ENCODE measurements around the gene PVALEF.

PVALEF gene

DNA sequence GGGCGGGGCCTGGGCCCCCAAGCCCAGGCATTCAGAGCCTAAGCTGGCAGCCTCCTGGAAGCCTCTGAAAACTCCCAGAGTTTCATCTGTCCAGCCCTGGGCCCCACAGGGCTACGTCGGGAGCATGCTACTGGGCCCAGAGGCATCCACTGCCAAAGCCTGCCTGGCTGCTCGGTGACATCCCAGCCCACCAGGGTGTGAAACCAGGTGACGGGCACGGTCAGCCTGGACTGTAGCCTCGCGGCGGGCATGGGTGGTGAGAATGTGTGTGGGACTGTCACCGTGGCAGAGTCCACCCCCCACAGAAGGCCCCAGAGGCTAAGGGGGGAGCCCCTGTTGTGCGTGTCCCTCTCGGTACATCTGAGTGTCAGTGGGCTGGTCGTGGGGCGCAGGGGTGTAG is 26.3 kb downstream of the PVALEF start:
- Histone ChIP-seq H3K79me1 (replicated peaks; ENCODE audit: low read length, poor library complexity, severe bottlenecking) (no peaks in the 10 kb centered on the region), H3K9ac (ENCODE audit: low read length) (no peak overlapping the region), H4K8ac (ENCODE audit: low read length) (no peak overlapping the region), H3K4me3 (ENCODE audit: insufficient read depth in 1 of 2, low read depth in 1 of 2, low read length in 2 of 2) (no peak overlapping the region), H2AK5ac (ENCODE audit: low read length, severe bottlenecking) (no peak overlapping the region), H2BK120ac (ENCODE audit: low read depth, low read length) (no peak overlapping the region), H3K14ac (ENCODE audit: low read length in 2 of 2) (no peak overlapping the region), H3K4me2 (ENCODE audit: low read length, poor library complexity, severe bottlenecking) (no peak overlapping the region), H3K9me3 (ENCODE audit: control insufficient read depth, low read length) (no peaks in the 10 kb centered on the region), H2BK15ac (ENCODE audit: low read depth, poor library complexity, severe bottlenecking) (no peak overlapping the region), H4K91ac (ENCODE audit: low read length) (no peak overlapping the region), H3K27ac (ENCODE audit: low read length, poor library complexity, severe bottlenecking) (no peak overlapping the region), H3K18ac (ENCODE audit: low read depth in 1 of 2, low read length in 2 of 2) (no peak overlapping the region), H3K4ac (ENCODE audit: low read depth in 1 of 2, low read length in 2 of 2) (no peak overlapping the region), H2AFZ (ENCODE audit: low read depth, low read length) (no peak overlapping the region), H2BK5ac (ENCODE audit: low read depth, low read length, poor library complexity, severe bottlenecking) (no peak overlapping the region), H2BK12ac (ENCODE audit: low read length in 2 of 2) (no peak overlapping the region), H3K23ac (ENCODE audit: low read length in 2 of 2) (no peak overlapping the region), H3K36me3 (ENCODE audit: control insufficient read depth in 1 of 2, insufficient read depth in 2 of 2, low read depth in 1 of 2, low read length in 2 of 2) (peaks cover 0 to 82% of the 10 kb centered on the region in 2 experiments), H3K4me1 (ENCODE audit: control insufficient read depth, insufficient read depth, low read depth, low read length) (peaks cover 15% of the 10 kb centered on the region), H3K27me3 (ENCODE audit: control insufficient read depth in 1 of 2, insufficient read depth in 1 of 2, low read length in 2 of 2) (no peaks in the 10 kb centered on the region)
- DNase-seq: no peak
- 98% methylated on average over 14 of the region's 14 CpGs for WGBS

DNA sequence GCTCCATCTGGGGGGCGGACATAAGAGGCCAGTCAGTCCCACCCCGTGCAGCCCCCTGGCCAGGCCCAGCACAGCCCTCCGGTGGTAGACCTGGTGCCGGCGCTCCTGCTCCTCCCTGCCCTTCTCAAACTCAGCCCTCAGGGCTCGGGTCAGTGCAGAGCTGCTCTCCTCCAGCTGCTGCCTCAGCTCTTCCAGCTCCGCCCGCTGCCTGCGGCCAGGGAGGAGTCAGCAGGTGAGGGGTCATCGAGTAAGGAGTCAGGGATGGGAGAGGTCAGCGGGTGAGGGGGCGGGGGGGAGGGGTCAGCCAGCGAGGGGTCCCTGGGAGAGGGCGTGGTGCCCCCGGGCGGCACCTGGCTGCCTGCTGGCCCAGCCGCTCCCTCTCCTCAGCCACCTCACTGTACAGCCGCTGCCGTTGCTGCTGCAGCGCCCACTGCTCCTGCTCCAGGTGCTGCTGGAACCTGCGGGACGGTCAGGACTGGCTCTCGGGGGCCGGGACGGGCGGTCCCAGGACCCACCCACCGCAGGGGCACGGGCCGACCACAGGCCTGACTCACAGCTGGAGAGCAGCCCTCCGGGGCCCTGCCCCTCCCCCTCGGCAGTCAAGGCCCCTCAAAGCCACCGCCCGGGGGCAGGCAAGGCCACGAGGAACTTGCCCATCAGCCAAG is 27.2 kb downstream of the PVALEF start:
- no peak overlapping the region for H3K4me3 ChIP-seq (ENCODE audit: insufficient read depth in 1 of 2, low read depth in 1 of 2, low read length in 2 of 2)

DNA sequence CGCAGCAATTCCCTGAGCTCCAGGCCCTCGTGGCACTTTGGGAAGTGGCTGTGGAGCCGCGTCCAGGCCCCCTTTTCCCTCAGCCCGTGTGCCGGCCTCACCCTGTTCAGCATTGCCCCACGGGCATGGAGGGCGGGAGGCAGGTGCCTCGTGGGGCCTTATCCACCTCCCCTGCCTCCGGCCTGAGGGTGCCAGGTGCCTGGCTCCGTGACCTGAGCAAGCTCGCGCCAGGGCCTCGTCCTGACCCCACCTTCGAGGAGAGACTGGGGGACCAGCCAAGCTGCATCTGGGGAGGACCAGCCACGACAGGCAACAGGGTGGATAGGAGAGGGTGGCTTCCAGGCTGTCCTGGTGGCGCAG is 27.7 kb downstream of the PVALEF start:
- H3K4me1 ChIP-seq (ENCODE audit: control insufficient read depth, insufficient read depth, low read depth, low read length): peaks cover 14% of the 10 kb centered on the region
- H4K91ac ChIP-seq (ENCODE audit: low read length): no peak overlapping the region
- H3K23ac ChIP-seq (ENCODE audit: low read length in 2 of 2): no peak overlapping the region
- H2BK120ac ChIP-seq (ENCODE audit: low read depth, low read length): no peak overlapping the region
- 94% methylated on average over 17 of the region's 17 CpGs for WGBS
- H3K9ac ChIP-seq (ENCODE audit: low read length): no peak overlapping the region
- no peak overlapping the region for H2BK12ac ChIP-seq (ENCODE audit: low read length in 2 of 2)
- H4K8ac ChIP-seq (ENCODE audit: low read length): no peak overlapping the region
- H2BK15ac ChIP-seq (ENCODE audit: low read depth, poor library complexity, severe bottlenecking): no peak overlapping the region
- DNase-seq: no peak
- H3K18ac ChIP-seq (ENCODE audit: low read depth in 1 of 2, low read length in 2 of 2): no peak overlapping the region
- H3K9me3 ChIP-seq (ENCODE audit: control insufficient read depth, low read length): no peaks in the 10 kb centered on the region
- no peak overlapping the region for H3K4me3 ChIP-seq (ENCODE audit: insufficient read depth in 1 of 2, low read depth in 1 of 2, low read length in 2 of 2)
- peaks cover 0 to 96% of the 10 kb centered on the region in 2 experiments for H3K36me3 ChIP-seq (ENCODE audit: control insufficient read depth in 1 of 2, insufficient read depth in 2 of 2, low read depth in 1 of 2, low read length in 2 of 2)
- no peaks in the 10 kb centered on the region for H3K79me1 ChIP-seq (replicated peaks; ENCODE audit: low read length, poor library complexity, severe bottlenecking)
- H2AFZ ChIP-seq (ENCODE audit: low read depth, low read length): no peak overlapping the region
- H3K27ac ChIP-seq (ENCODE audit: low read length, poor library complexity, severe bottlenecking): no peak overlapping the region
- no peaks in the 10 kb centered on the region for H3K27me3 ChIP-seq (ENCODE audit: control insufficient read depth in 1 of 2, insufficient read depth in 1 of 2, low read length in 2 of 2)
- no peak overlapping the region for H3K4me2 ChIP-seq (ENCODE audit: low read length, poor library complexity, severe bottlenecking)
- no peak overlapping the region for H3K4ac ChIP-seq (ENCODE audit: low read depth in 1 of 2, low read length in 2 of 2)
- H2AK5ac ChIP-seq (ENCODE audit: low read length, severe bottlenecking): no peak overlapping the region
- H2BK5ac ChIP-seq (ENCODE audit: low read depth, low read length, poor library complexity, severe bottlenecking): no peak overlapping the region
- H3K14ac ChIP-seq (ENCODE audit: low read length in 2 of 2): no peak overlapping the region

More for the DNA sequence above, 27.2 kb downstream of the PVALEF start:
- Histone ChIP-seq H3K18ac (ENCODE audit: low read depth in 1 of 2, low read length in 2 of 2) (no peak overlapping the region), H2BK15ac (ENCODE audit: low read depth, poor library complexity, severe bottlenecking) (no peak overlapping the region), H2AK5ac (ENCODE audit: low read length, severe bottlenecking) (no peak overlapping the region), H2AFZ (ENCODE audit: low read depth, low read length) (no peak overlapping the region), H3K9ac (ENCODE audit: low read length) (no peak overlapping the region), H2BK5ac (ENCODE audit: low read depth, low read length, poor library complexity, severe bottlenecking) (no peak overlapping the region), H2BK12ac (ENCODE audit: low read length in 2 of 2) (no peak overlapping the region), H3K79me1 (replicated peaks; ENCODE audit: low read length, poor library complexity, severe bottlenecking) (no peaks in the 10 kb centered on the region), H4K8ac (ENCODE audit: low read length) (no peak overlapping the region), H3K4ac (ENCODE audit: low read depth in 1 of 2, low read length in 2 of 2) (no peak overlapping the region), H3K9me3 (ENCODE audit: control insufficient read depth, low read length) (no peaks in the 10 kb centered on the region), H3K27me3 (ENCODE audit: control insufficient read depth in 1 of 2, insufficient read depth in 1 of 2, low read length in 2 of 2) (no peaks in the 10 kb centered on the region), H2BK120ac (ENCODE audit: low read depth, low read length) (no peak overlapping the region), H3K23ac (ENCODE audit: low read length in 2 of 2) (no peak overlapping the region), H3K14ac (ENCODE audit: low read length in 2 of 2) (no peak overlapping the region), H3K4me2 (ENCODE audit: low read length, poor library complexity, severe bottlenecking) (no peak overlapping the region), H4K91ac (ENCODE audit: low read length) (no peak overlapping the region), H3K4me1 (ENCODE audit: control insufficient read depth, insufficient read depth, low read depth, low read length) (peaks cover 17% of the 10 kb centered on the region), H3K27ac (ENCODE audit: low read length, poor library complexity, severe bottlenecking) (no peak overlapping the region), H3K36me3 (ENCODE audit: control insufficient read depth in 1 of 2, insufficient read depth in 2 of 2, low read depth in 1 of 2, low read length in 2 of 2) (peaks cover 0 to 91% of the 10 kb centered on the region in 2 experiments)
- no peak for DNase-seq
- 88% methylated on average over 27 of the region's 34 CpGs for WGBS

DNA sequence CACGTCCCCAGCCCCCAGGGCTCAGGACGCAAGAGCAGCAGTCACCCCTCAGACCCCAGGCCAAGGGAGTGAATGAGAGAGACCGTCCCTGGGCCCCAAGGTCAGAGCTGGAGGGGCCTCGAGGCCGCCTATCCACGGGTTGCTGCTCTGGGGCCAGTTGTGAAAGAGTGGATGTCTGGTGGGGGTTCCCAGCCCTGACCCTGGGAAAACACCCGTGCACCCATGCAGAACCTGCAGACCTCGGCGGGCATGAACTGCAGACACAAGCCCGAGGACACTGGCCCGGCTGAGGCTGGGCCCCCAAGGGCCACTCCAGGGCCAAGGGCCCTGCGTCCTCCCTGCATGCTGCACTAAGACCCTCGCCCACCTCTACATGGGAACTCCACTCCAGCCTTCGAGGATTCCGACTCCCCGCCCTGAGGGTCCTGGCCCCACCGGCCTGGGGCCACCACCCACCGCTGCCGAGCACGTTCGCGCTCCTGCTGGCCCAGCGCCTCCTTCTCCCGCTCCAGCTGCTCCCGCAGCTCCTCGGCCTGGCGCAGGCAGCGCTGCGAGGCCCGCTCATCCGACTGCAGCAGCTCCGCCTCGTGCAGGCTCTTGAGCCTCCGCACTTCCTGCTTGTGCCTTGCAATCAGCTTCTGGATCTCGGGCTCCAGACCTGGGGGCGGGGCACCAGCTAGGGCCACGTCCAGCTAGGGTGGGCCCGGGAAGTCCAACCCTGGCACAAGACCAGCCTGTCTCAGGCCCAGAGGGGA is 28.3 kb downstream of the PVALEF start:
- Histone ChIP-seq H3K23ac (ENCODE audit: low read length in 2 of 2) (no peak overlapping the region), H3K9me3 (ENCODE audit: control insufficient read depth, low read length) (no peaks in the 10 kb centered on the region), H3K14ac (ENCODE audit: low read length in 2 of 2) (no peak overlapping the region), H3K4me3 (ENCODE audit: insufficient read depth in 1 of 2, low read depth in 1 of 2, low read length in 2 of 2) (no peak overlapping the region), H3K27me3 (ENCODE audit: control insufficient read depth in 1 of 2, insufficient read depth in 1 of 2, low read length in 2 of 2) (no peaks in the 10 kb centered on the region), H2AK5ac (ENCODE audit: low read length, severe bottlenecking) (no peak overlapping the region), H4K8ac (ENCODE audit: low read length) (no peak overlapping the region), H2BK15ac (ENCODE audit: low read depth, poor library complexity, severe bottlenecking) (no peak overlapping the region), H2AFZ (ENCODE audit: low read depth, low read length) (no peak overlapping the region), H3K18ac (ENCODE audit: low read depth in 1 of 2, low read length in 2 of 2) (no peak overlapping the region), H3K9ac (ENCODE audit: low read length) (no peak overlapping the region), H2BK120ac (ENCODE audit: low read depth, low read length) (no peak overlapping the region), H3K79me1 (replicated peaks; ENCODE audit: low read length, poor library complexity, severe bottlenecking) (no peaks in the 10 kb centered on the region), H4K91ac (ENCODE audit: low read length) (no peak overlapping the region), H3K4me1 (ENCODE audit: control insufficient read depth, insufficient read depth, low read depth, low read length) (peaks cover 14% of the 10 kb centered on the region), H2BK12ac (ENCODE audit: low read length in 2 of 2) (no peak overlapping the region), H3K4ac (ENCODE audit: low read depth in 1 of 2, low read length in 2 of 2) (no peak overlapping the region), H3K36me3 (ENCODE audit: control insufficient read depth in 1 of 2, insufficient read depth in 2 of 2, low read depth in 1 of 2, low read length in 2 of 2) (peaks cover 0 to 97% of the 10 kb centered on the region in 2 experiments), H2BK5ac (ENCODE audit: low read depth, low read length, poor library complexity, severe bottlenecking) (no peak overlapping the region), H3K27ac (ENCODE audit: low read length, poor library complexity, severe bottlenecking) (no peak overlapping the region), H3K4me2 (ENCODE audit: low read length, poor library complexity, severe bottlenecking) (no peak overlapping the region)
- no peak for DNase-seq
- WGBS: 90% methylated on average over 38 of the region's 38 CpGs

All from mesenchymal stem cell (in vitro differentiated cells and primary cell).